Measurements from ENCODE around the gene AP1M1.

The AP1M1 gene

GRCh38 chr19:16191216-16191908 is 6.3 kb upstream of the AP1M1 start:
- TF ChIP-seq, protein P1, sequence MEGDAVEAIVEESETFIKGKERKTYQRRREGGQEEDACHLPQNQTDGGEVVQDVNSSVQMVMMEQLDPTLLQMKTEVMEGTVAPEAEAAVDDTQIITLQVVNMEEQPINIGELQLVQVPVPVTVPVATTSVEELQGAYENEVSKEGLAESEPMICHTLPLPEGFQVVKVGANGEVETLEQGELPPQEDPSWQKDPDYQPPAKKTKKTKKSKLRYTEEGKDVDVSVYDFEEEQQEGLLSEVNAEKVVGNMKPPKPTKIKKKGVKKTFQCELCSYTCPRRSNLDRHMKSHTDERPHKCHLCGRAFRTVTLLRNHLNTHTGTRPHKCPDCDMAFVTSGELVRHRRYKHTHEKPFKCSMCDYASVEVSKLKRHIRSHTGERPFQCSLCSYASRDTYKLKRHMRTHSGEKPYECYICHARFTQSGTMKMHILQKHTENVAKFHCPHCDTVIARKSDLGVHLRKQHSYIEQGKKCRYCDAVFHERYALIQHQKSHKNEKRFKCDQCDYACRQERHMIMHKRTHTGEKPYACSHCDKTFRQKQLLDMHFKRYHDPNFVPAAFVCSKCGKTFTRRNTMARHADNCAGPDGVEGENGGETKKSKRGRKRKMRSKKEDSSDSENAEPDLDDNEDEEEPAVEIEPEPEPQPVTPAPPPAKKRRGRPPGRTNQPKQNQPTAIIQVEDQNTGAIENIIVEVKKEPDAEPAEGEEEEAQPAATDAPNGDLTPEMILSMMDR (conservative IDR thresholded peaks at IDR 0.05; ENCODE audit: low read depth, low read length) = no peak
- Histone ChIP-seq H3K27ac (no peak overlapping the region), H3K4me2 (no peak overlapping the region), H3K4me1 (ENCODE audit: low read depth, poor library complexity, severe bottlenecking) (peaks cover 3% of the 10 kb centered on the region), H3K27me3 (ENCODE audit: insufficient read depth, low read depth) (no peaks in the 10 kb centered on the region), H3K4me3 (IDR thresholded peaks at IDR 0.05; ENCODE audit: insufficient read depth, low read depth, low read length) (no peak overlapping the region), H3K36me3 (ENCODE audit: insufficient read depth) (no peaks in the 10 kb centered on the region; the same call in 1 of the 2 replicates), H3K9ac (no peak overlapping the region), H4K20me1 (ENCODE audit: insufficient read depth) (no peaks in the 10 kb centered on the region), H2AFZ (ENCODE audit: low read depth) (no peak overlapping the region), H3K79me2 (ENCODE audit: insufficient read depth, low read depth) (peaks cover 7% of the 10 kb centered on the region)

DNA sequence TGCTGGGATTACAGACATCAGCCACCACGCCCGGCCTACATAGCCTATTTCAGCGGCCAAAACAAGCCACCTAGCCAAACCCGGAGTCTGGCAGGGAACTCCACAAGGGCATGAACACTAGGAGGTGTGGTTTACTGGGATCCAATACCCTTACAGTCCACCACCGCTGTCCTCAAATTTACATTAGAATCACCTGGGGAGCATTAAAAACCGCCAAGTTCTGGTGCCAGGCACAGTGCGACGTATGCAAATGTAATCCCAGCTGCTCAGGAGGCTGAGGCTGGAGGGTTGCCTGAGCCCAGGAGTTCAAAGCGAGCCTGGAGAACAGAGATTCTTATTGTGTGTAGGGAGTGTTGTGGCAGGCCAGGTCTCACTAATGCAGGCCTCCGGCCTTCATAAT is 4.2 kb upstream of the AP1M1 start:
- Histone ChIP-seq H3K4me3 (IDR thresholded peaks at IDR 0.05; ENCODE audit: insufficient read depth, low read depth, low read length) (no peak overlapping the region), H3K36me3 (ENCODE audit: insufficient read depth) (no peaks in the 10 kb centered on the region; the same call in 1 of the 2 replicates), H4K20me1 (ENCODE audit: insufficient read depth) (no peaks in the 10 kb centered on the region), H3K27ac (no peak overlapping the region), H3K79me2 (ENCODE audit: insufficient read depth, low read depth) (peaks cover 6% of the 10 kb centered on the region), H3K4me2 (no peak overlapping the region), H3K4me1 (ENCODE audit: low read depth, poor library complexity, severe bottlenecking) (peaks cover 14% of the 10 kb centered on the region), H3K9ac (no peak overlapping the region), H2AFZ (ENCODE audit: low read depth) (no peak overlapping the region), H3K27me3 (ENCODE audit: insufficient read depth, low read depth) (no peaks in the 10 kb centered on the region)
- TF ChIP-seq, protein P1 (conservative IDR thresholded peaks at IDR 0.05; ENCODE audit: low read depth, low read length) = no peak

- Histone ChIP-seq H3K27me3 (ENCODE audit: insufficient read depth, low read depth) (no peaks in the 10 kb centered on the region), H4K20me1 (ENCODE audit: insufficient read depth) (no peaks in the 10 kb centered on the region), H2AFZ (ENCODE audit: low read depth) (peak overlapping the region; percentile 68), H3K36me3 (ENCODE audit: insufficient read depth) (no peaks in the 10 kb centered on the region), H3K9ac (peak overlapping the region; percentile 64; the same call in 1 of the 2 replicates), H3K4me1 (ENCODE audit: low read depth, poor library complexity, severe bottlenecking) (peaks cover 27% of the 10 kb centered on the region), H3K79me2 (ENCODE audit: insufficient read depth, low read depth) (peaks cover 15% of the 10 kb centered on the region), H3K4me3 (IDR thresholded peaks at IDR 0.05; ENCODE audit: insufficient read depth, low read depth, low read length) (no peak overlapping the region), H3K4me2 (peak overlapping the region; percentile 96), H3K27ac (peak overlapping the region; percentile 9; the same call in 1 of the 2 replicates)
- TF ChIP-seq, protein P1 (conservative IDR thresholded peaks at IDR 0.05; ENCODE audit: low read depth, low read length) = no peak
Measured at GRCh38 chr19:16197188-16197621, 506 bp upstream of the AP1M1 start.

GRCh38 chr19:16198370-16198651 is 600 bp downstream of the AP1M1 start:
- no peaks in the 10 kb centered on the region for H3K27me3 ChIP-seq (ENCODE audit: insufficient read depth, low read depth)
- H3K4me3 ChIP-seq (IDR thresholded peaks at IDR 0.05; ENCODE audit: insufficient read depth, low read depth, low read length) = peak overlapping the region; percentile 42
- H3K27ac ChIP-seq = peak overlapping the region; percentile 28; the same call in 1 of the 2 replicates
- no peaks in the 10 kb centered on the region for H4K20me1 ChIP-seq (ENCODE audit: insufficient read depth)
- H3K79me2 ChIP-seq (ENCODE audit: insufficient read depth, low read depth) = peaks cover 15% of the 10 kb centered on the region
- H3K4me1 ChIP-seq (ENCODE audit: low read depth, poor library complexity, severe bottlenecking) = peaks cover 37% of the 10 kb centered on the region
- TF ChIP-seq, protein P1 (conservative IDR thresholded peaks at IDR 0.05; ENCODE audit: low read depth, low read length) = no peak
- no peaks in the 10 kb centered on the region for H3K36me3 ChIP-seq (ENCODE audit: insufficient read depth)
- peak overlapping the region; percentile 64 for H3K9ac ChIP-seq
- peak overlapping the region; percentile 68 for H2AFZ ChIP-seq (ENCODE audit: low read depth)
- H3K4me2 ChIP-seq = peak overlapping the region; percentile 92

Data from KMS-11 (cell line).